Medulla oblongata (tissue), 1 donor: ENCODE measurements around the gene DDX39B.

ENCODE experiments used
- DNase-seq: peaks from one replicate; pipeline ENCODE4 v3.0.0-alpha.2; 2015; ENCODE audit errors: extremely low spot score

Gene DDX39B

DNA sequence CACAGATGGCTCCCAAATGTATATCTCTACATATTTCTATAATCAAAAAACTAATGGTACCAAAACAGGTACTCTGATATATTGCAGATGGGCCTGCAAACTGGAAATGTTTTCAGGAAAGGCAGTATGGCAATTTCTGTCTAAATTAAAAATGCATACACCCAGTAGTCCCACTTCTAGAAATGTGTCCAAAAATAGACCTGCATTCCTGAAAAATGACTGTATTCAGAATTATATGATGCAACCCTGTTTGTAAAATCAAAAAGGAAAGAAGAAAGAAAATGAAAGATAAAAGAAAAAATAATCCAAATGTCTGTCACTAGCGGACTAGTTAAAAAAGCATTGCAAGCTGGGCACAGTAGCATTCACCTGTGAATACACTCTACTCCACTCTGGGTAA is 56.7 kb downstream of the DDX39B start:
- no peak for DNase-seq

DNA sequence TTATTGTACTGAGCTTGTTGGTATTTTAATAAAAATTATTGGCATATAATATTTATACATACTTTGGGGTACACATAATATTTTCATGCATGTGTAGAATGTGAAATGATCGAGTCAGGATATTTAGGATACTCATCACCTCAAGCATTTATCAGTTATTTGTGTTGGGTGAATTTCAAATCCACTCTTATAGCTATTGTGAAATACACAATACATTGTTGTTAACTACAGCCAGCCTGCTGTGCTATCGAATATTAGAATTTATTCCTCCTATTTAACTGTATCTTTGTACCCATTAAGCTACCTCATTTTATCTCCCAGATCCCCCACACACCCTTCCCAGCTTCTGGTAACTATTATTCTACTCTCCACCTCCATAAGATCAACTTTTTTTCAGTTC is 58.4 kb downstream of the DDX39B start:
- no peak for DNase-seq

DNA sequence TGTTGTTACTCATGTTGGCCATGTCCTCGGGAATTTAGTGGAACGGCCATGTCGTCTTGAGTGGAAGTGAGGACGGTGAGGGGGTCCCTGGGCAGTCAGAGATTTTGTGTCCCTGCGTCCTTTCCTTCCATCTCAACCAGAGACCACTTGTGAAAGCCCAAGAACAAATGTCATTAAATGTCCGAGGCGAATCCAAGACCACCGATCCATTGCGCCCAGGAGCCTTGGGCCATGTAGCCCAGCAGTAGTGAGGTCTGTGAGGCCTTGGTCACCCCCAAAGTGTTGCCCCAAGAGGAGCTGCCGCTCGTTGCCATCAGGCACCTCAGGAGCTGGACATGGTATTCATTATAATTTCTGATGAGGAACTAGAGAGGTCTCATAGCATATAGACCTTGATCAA is 61.2 kb downstream of the DDX39B start:
- DNase-seq = no peak
